ENCODE measurements around the gene SORCS2. TPM values are rescaled to one million over a fixed set of nuclear protein-coding genes. Genes with fewer than 3 reads are reported as not detected.

The SORCS2 gene
- total RNA-seq, 1 experiment from 2014 or later, result 4.1 TPM

DNA sequence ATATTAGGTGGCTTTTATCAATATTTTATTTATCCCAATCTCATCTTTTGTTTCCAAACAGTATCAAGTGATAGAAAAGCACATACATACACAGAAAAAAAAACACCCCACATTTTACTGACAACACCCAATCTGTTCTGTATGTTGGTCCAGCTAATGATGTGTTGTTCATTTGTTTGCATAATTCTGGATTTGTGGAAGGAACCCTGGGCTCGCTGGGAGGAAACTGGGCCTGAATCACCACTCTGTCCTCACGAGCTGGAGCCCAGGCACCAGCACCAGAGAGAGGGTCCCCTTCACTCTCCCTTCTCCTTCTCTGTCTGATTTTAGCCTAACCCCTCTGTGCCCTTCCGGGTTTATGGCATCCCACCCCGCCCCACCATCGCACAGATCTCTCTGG lies 162.6 kb downstream of the SORCS2 start:
- H3K27ac ChIP-seq (ENCODE audit: low read length), result no peak overlapping the region
- no peaks in the 10 kb centered on the region for H3K27me3 ChIP-seq (ENCODE audit: low read length)
- H3K9ac ChIP-seq (ENCODE audit: low read length), result no peak overlapping the region
- TF ChIP-seq, protein P1, sequence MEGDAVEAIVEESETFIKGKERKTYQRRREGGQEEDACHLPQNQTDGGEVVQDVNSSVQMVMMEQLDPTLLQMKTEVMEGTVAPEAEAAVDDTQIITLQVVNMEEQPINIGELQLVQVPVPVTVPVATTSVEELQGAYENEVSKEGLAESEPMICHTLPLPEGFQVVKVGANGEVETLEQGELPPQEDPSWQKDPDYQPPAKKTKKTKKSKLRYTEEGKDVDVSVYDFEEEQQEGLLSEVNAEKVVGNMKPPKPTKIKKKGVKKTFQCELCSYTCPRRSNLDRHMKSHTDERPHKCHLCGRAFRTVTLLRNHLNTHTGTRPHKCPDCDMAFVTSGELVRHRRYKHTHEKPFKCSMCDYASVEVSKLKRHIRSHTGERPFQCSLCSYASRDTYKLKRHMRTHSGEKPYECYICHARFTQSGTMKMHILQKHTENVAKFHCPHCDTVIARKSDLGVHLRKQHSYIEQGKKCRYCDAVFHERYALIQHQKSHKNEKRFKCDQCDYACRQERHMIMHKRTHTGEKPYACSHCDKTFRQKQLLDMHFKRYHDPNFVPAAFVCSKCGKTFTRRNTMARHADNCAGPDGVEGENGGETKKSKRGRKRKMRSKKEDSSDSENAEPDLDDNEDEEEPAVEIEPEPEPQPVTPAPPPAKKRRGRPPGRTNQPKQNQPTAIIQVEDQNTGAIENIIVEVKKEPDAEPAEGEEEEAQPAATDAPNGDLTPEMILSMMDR (conservative IDR thresholded peaks at IDR 0.05; ENCODE audit: low read depth, low read length), result no peak
- no peak for TF ChIP-seq EZH2phosphoT487 (IDR thresholded peaks at IDR 0.05; ENCODE audit: borderline replicate concordance, low read length)
- no peak for TF ChIP-seq EZH2 (IDR thresholded peaks at IDR 0.05; ENCODE audit: low read length, unreplicated experiment)
- H3K9me3 ChIP-seq (ENCODE audit: low read length), result no peaks in the 10 kb centered on the region
- ChIA-PET CTCF (no interaction called here), POLR2A (ENCODE audit: unreplicated experiment) (no interaction called here)
- H3K4me2 ChIP-seq (ENCODE audit: low read length), result no peak overlapping the region
- peaks cover 10% of the 10 kb centered on the region for H3K4me1 ChIP-seq (ENCODE audit: insufficient read depth, low read length)
- no TSS peak for BruUV-seq (replicated peaks)
- intact Hi-C loops (cut with micrococcal nuclease), result no loop called here
- H3F3A ChIP-seq (ENCODE audit: low read length, unreplicated experiment), result no peaks in the 10 kb centered on the region
- DNase-seq, result no peak
- H3K79me2 ChIP-seq (ENCODE audit: low read length), result no peaks in the 10 kb centered on the region
- H3K4me3 ChIP-seq (ENCODE audit: low read length), result no peak overlapping the region
- no peaks in the 10 kb centered on the region for H3K9me2 ChIP-seq (replicated peaks; ENCODE audit: low read length)
- ATAC-seq, result no peak; the same call in 1 of the 2 replicates
- no peak overlapping the region for H2AFZ ChIP-seq (ENCODE audit: low read length)
- H3K36me3 ChIP-seq (ENCODE audit: low read depth, low read length), result no peaks in the 10 kb centered on the region
- H4K20me1 ChIP-seq (ENCODE audit: low read length), result no peaks in the 10 kb centered on the region

DNA sequence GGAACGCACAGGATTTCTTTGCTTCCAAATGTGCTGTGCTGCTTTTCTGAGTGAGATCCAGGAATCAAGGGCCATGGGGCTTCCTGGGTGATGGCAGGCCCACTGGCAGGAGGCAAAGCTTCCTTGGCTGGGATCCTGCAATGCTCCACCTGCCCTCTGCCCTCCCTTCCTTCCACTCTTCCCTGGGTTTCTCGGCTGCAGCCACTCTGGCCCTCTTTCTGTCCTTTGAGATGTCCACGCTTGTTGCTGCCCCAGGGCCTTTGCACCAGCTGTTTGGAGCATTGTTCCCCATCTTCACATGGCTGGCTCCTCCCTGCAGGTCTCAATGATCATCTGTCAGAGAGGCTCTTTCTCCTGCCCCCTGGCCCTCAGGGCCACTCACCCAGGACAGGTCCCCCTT lies 163.5 kb downstream of the SORCS2 start:
- no peaks in the 10 kb centered on the region for H3F3A ChIP-seq (ENCODE audit: low read length, unreplicated experiment)
- no peak overlapping the region for H3K27ac ChIP-seq (ENCODE audit: low read length)
- no peaks in the 10 kb centered on the region for H3K27me3 ChIP-seq (ENCODE audit: low read length)
- ATAC-seq, result no peak
- H4K20me1 ChIP-seq (ENCODE audit: low read length), result no peaks in the 10 kb centered on the region
- CTCF ChIA-PET, result no interaction called here
- no peak overlapping the region for H3K4me2 ChIP-seq (ENCODE audit: low read length)
- no TSS peak for BruUV-seq (replicated peaks)
- intact Hi-C loops (cut with micrococcal nuclease), result no loop called here
- H3K9ac ChIP-seq (ENCODE audit: low read length), result no peak overlapping the region
- TF ChIP-seq, protein P1 (conservative IDR thresholded peaks at IDR 0.05; ENCODE audit: low read depth, low read length), result no peak
- TF ChIP-seq EZH2 (IDR thresholded peaks at IDR 0.05; ENCODE audit: low read length, unreplicated experiment) (no peak), EZH2phosphoT487 (IDR thresholded peaks at IDR 0.05; ENCODE audit: borderline replicate concordance, low read length) (no peak)
- H2AFZ ChIP-seq (ENCODE audit: low read length), result no peak overlapping the region
- no peaks in the 10 kb centered on the region for H3K79me2 ChIP-seq (ENCODE audit: low read length)
- peaks cover 10% of the 10 kb centered on the region for H3K4me1 ChIP-seq (ENCODE audit: insufficient read depth, low read length)
- no peak overlapping the region for H3K4me3 ChIP-seq (ENCODE audit: low read length)
- H3K9me2 ChIP-seq (replicated peaks; ENCODE audit: low read length), result no peaks in the 10 kb centered on the region
- no peaks in the 10 kb centered on the region for H3K36me3 ChIP-seq (ENCODE audit: low read depth, low read length)
- DNase-seq, result no peak
- POLR2A ChIA-PET (ENCODE audit: unreplicated experiment), result no interaction called here
- H3K9me3 ChIP-seq (ENCODE audit: low read length), result no peaks in the 10 kb centered on the region

DNA sequence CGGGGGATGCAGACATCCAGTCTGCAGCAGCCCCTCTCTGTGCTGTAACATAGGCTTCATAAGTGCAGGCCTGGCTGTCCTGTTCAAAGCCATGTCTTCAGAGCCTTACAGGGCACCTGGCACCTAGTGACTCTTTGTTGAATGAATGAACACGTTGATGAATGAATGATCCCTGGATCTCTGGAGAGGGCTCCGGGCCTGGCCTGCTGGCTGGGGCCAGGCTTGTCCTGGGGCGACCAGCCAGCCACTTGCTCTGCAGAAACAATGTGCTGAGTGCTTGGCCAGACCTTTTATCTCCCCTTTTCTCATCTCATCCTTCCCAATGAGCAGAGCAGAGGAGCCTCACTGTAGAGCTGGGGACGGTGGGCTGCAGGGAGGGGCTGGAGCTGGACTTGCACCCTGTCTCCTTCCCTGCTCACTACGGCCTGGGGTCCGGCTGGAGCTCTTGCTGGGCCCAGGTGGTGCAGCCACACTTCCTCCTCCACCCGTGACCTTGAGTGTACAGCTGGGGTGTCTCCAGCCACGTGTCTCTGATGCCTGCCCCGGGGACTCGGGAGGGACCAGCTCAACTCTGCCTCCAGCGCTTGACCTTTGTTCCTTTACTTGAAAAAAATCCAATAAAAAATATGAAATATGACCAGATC lies 164.5 kb downstream of the SORCS2 start:
- H3K9ac ChIP-seq (ENCODE audit: low read length), result no peak overlapping the region
- H3K4me2 ChIP-seq (ENCODE audit: low read length), result no peak overlapping the region
- ChIA-PET POLR2A (ENCODE audit: unreplicated experiment) (no interaction called here), CTCF (no interaction called here)
- TF ChIP-seq EZH2 (IDR thresholded peaks at IDR 0.05; ENCODE audit: low read length, unreplicated experiment), result no peak
- TF ChIP-seq EZH2phosphoT487 (IDR thresholded peaks at IDR 0.05; ENCODE audit: borderline replicate concordance, low read length), result no peak
- TF ChIP-seq, protein P1 (conservative IDR thresholded peaks at IDR 0.05; ENCODE audit: low read depth, low read length), result no peak
- no peaks in the 10 kb centered on the region for H3K27me3 ChIP-seq (ENCODE audit: low read length)
- no peaks in the 10 kb centered on the region for H3K9me3 ChIP-seq (ENCODE audit: low read length)
- no peaks in the 10 kb centered on the region for H4K20me1 ChIP-seq (ENCODE audit: low read length)
- H3K36me3 ChIP-seq (ENCODE audit: low read depth, low read length), result no peaks in the 10 kb centered on the region
- DNase-seq (no peak), ATAC-seq (no peak)
- H2AFZ ChIP-seq (ENCODE audit: low read length), result no peak overlapping the region
- H3K9me2 ChIP-seq (replicated peaks; ENCODE audit: low read length), result no peaks in the 10 kb centered on the region
- H3K4me1 ChIP-seq (ENCODE audit: insufficient read depth, low read length), result peaks cover 10% of the 10 kb centered on the region
- BruUV-seq (replicated peaks), result no TSS peak
- H3F3A ChIP-seq (ENCODE audit: low read length, unreplicated experiment), result no peaks in the 10 kb centered on the region
- no peak overlapping the region for H3K27ac ChIP-seq (ENCODE audit: low read length)
- no peak overlapping the region for H3K4me3 ChIP-seq (ENCODE audit: low read length)
- intact Hi-C loops (cut with micrococcal nuclease), result no loop called here
- H3K79me2 ChIP-seq (ENCODE audit: low read length), result no peaks in the 10 kb centered on the region

Measured in PC-3 (cell line).